Esophagus muscularis mucosa (tissue), 3 donors: ENCODE data around the gene PTX4.

ENCODE experiments used
- POLR2AphosphoS5 ChIP-seq, 2 donors: sonication (generic); formaldehyde crosslinking; IDR thresholded peaks; one replicate each; pipeline ENCODE4 v1.6.1; 2017; ENCODE audit warnings: antibody characterized with exemption in 2 of 2
- TF ChIP-seq, protein P1 (sequence below), 3 experiments: fragments of 200-600 bp in 2 of 3; fragments of 450-650 bp in 1 of 3; sonication (generic) in 2 of 3; IDR thresholded peaks; one replicate each; pipeline ENCODE4 v1.5.1; 2017 to 2019; ENCODE audit warnings: antibody characterized with exemption in 3 of 3, mild to moderate bottlenecking in 2 of 3, moderate library complexity in 1 of 3

DNA sequence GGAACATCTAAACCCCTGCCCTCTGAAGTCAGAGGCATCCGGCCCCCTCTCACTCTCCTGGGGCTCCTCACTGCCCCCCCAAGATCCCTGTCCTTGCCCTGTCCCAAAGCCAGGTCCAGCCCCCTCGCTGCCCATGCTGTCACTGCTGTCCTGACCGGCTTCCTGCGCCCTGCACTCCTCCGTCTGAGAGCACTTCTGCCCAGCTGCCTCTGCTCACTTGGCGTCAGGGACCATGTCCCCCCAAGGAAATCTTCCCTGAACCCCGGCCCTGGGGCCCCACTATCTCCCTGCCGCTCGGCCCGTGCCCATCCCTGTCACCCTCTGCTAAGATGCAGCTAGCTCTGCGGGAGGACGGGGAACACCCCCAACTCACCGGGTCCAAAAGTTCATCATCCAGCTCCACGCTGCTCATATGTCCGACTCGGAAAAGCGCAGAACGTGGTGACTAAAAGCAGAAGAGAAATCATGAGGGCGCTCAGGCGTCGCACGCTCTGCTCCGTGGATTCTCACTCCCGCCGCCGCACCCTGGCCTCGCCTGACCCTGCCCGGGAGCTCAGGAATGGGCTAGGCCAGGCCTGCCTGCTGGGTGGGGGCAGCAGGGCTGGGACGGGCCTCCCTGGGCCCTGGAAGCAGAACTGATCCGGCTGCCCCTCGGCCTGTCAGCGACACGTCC, 23.7 kb downstream of the PTX4 start:
- TF ChIP-seq, protein P1, sequence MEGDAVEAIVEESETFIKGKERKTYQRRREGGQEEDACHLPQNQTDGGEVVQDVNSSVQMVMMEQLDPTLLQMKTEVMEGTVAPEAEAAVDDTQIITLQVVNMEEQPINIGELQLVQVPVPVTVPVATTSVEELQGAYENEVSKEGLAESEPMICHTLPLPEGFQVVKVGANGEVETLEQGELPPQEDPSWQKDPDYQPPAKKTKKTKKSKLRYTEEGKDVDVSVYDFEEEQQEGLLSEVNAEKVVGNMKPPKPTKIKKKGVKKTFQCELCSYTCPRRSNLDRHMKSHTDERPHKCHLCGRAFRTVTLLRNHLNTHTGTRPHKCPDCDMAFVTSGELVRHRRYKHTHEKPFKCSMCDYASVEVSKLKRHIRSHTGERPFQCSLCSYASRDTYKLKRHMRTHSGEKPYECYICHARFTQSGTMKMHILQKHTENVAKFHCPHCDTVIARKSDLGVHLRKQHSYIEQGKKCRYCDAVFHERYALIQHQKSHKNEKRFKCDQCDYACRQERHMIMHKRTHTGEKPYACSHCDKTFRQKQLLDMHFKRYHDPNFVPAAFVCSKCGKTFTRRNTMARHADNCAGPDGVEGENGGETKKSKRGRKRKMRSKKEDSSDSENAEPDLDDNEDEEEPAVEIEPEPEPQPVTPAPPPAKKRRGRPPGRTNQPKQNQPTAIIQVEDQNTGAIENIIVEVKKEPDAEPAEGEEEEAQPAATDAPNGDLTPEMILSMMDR (IDR thresholded peaks at IDR 0.05) = no peak
- no peak for TF ChIP-seq POLR2AphosphoS5 (IDR thresholded peaks at IDR 0.05)
